Measurements from ENCODE around the gene RNU7-1. TPM values are rescaled to one million over a fixed set of nuclear protein-coding genes. Genes with fewer than 3 reads are reported as not detected.

Gene RNU7-1
- total RNA-seq, 1 donor from 2014 or later = not detected

DNA sequence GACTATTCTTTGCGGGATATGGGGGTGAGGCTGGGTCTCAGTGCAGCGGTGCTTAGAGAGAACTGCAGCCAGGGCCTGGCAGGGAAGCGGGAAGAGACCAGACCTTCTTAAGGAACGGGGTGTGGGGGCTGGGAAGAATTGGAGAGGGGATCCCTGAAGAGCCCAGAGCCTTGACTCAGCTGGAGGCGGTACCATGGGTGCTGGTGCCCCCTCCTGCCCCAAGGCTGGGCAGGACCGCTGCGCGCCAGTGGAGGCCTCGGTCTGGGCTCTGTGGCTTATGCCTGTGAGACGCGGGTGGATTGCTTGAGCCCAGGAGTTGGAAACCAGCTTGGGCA, 1.3 kb upstream of the RNU7-1 start:
- no peaks in the 10 kb centered on the region for H3K9me3 Mint-ChIP-seq
- H3K4me1 Mint-ChIP-seq = peaks cover 50% of the 10 kb centered on the region
- peak overlapping the region; percentile 82 for H3K4me3 Mint-ChIP-seq
- peaks cover 29% of the 10 kb centered on the region for H3K27me3 Mint-ChIP-seq (ENCODE audit: low read depth)
- TF ChIP-seq CTCF (conservative IDR thresholded peaks at IDR 0.05) = no peak
- peaks cover 10% of the 10 kb centered on the region for H3K36me3 Mint-ChIP-seq (ENCODE audit: low read depth)
- DNase-seq (ENCODE audit: low read depth, low spot score) = no peak
- H3K27ac Mint-ChIP-seq (ENCODE audit: unreplicated experiment) = peak overlapping the region; percentile 96

GRCh38 chr12:6943389-6943721, 261 bp upstream of the RNU7-1 start:
- Mint-ChIP-seq H3K27me3 (ENCODE audit: low read depth) (peaks cover 26% of the 10 kb centered on the region), H3K9me3 (no peaks in the 10 kb centered on the region), H3K27ac (ENCODE audit: unreplicated experiment) (peak overlapping the region; percentile 96), H3K4me1 (peaks cover 44% of the 10 kb centered on the region), H3K4me3 (peak overlapping the region; percentile 92), H3K36me3 (ENCODE audit: low read depth) (peaks cover 10% of the 10 kb centered on the region)
- no peak for TF ChIP-seq CTCF (conservative IDR thresholded peaks at IDR 0.05)
- peak; percentile 67 for DNase-seq (ENCODE audit: low read depth, low spot score)

DNA sequence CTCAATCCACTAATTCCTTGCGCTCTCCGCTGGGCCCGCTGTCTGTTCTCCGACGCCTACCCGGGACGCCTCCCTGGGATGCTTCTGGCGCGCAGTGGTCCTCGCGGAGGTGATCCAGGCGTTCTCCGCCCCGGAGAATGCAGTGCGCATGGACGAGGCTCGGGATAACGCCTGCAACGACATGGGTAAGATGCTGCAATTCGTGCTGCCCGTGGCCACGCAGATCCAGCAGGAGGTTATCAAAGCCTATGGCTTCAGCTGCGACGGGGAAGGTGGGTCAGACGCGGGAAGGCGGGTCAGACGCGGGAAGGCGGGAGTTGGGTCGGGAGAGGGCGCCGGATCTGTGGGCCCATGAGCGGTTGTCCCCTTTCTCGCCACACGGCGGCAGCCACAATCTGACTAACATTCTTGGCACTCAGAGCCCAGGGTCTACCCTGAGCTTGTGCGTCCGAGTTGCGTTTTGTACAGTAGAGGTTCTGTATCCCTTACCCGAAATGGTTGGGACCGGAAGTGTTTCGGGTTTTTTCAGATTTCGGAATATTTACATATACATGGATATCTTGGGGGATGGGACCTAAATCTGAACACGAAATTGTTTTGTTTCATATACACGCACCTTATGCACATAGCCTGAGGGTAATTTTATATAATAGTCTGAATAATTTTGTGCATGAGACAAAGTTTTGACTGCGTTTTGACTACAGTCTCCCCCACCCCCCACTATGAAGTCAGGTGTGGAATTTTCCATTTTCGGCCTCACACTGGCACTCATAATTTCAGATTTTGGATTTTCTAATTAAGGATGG, 968 bp downstream of the RNU7-1 start:
- Mint-ChIP-seq H3K4me1 (peaks cover 47% of the 10 kb centered on the region), H3K27ac (ENCODE audit: unreplicated experiment) (peak overlapping the region; percentile 96), H3K36me3 (ENCODE audit: low read depth) (peaks cover 7% of the 10 kb centered on the region), H3K27me3 (ENCODE audit: low read depth) (peaks cover 24% of the 10 kb centered on the region), H3K4me3 (peak overlapping the region; percentile 92), H3K9me3 (no peaks in the 10 kb centered on the region)
- DNase-seq (ENCODE audit: low read depth, low spot score) = peak; percentile 84
- TF ChIP-seq CTCF (conservative IDR thresholded peaks at IDR 0.05) = peak; percentile 98

DNA sequence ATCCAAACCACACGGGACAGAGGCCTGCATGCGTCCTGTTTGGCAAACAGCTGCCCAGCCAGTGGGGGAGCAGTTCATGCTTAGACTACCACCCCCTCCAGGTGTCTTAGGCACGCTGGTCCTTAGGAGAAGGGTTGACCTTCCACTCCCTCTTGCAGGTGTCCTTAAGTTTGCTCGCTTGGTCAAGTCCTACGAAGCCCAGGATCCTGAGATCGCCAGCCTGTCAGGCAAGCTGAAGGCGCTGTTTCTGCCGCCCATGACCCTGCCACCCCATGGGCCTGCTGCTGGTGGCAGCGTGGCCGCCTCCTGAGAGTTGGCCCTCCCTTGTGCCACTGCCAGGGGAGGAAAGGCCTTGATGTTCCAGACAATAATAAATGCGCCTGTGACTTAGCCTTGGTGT, 2.0 kb downstream of the RNU7-1 start:
- H3K9me3 Mint-ChIP-seq = no peaks in the 10 kb centered on the region
- peaks cover 24% of the 10 kb centered on the region for H3K27me3 Mint-ChIP-seq (ENCODE audit: low read depth)
- no peak overlapping the region for H3K27ac Mint-ChIP-seq (ENCODE audit: unreplicated experiment)
- DNase-seq (ENCODE audit: low read depth, low spot score) = no peak
- peak overlapping the region; percentile 92 for H3K4me3 Mint-ChIP-seq
- H3K36me3 Mint-ChIP-seq (ENCODE audit: low read depth) = peaks cover 5% of the 10 kb centered on the region
- TF ChIP-seq CTCF (conservative IDR thresholded peaks at IDR 0.05) = no peak
- peaks cover 47% of the 10 kb centered on the region for H3K4me1 Mint-ChIP-seq

- no peak overlapping the region for H3K27ac Mint-ChIP-seq (ENCODE audit: unreplicated experiment)
- peaks cover 22% of the 10 kb centered on the region for H3K27me3 Mint-ChIP-seq (ENCODE audit: low read depth)
- peaks cover 4% of the 10 kb centered on the region for H3K36me3 Mint-ChIP-seq (ENCODE audit: low read depth)
- no peaks in the 10 kb centered on the region for H3K9me3 Mint-ChIP-seq
- peak overlapping the region; percentile 92 for H3K4me3 Mint-ChIP-seq
- H3K4me1 Mint-ChIP-seq = peaks cover 47% of the 10 kb centered on the region
- no peak for TF ChIP-seq CTCF (conservative IDR thresholded peaks at IDR 0.05)
- DNase-seq (ENCODE audit: low read depth, low spot score) = no peak
Observed at GRCh38 chr12:6946033-6946919, 2.7 kb downstream of the RNU7-1 start.
